KOPT-K1 (cell line): ENCODE measurements around the gene SH3RF3.

ENCODE experiments used
- H3K27ac ChIP-seq: fragments of 200-600 bp; sonication (generic); 2 replicates; pipeline ENCODE4 v1.5.1; 2016; ENCODE audit warnings: antibody characterized with exemption, mild to moderate bottlenecking, low read depth, low read length; ENCODE audit not compliant: poor library complexity, severe bottlenecking
- H3K36me3 ChIP-seq: fragments of 200-600 bp; sonication (generic); 2 replicates; pipeline ENCODE4 v1.5.1; 2017; ENCODE audit warnings: antibody characterized with exemption, mild to moderate bottlenecking, low read length, moderate library complexity; ENCODE audit not compliant: insufficient read depth
- H3K9me3 ChIP-seq: fragments of 200-600 bp; sonication (generic); 2 replicates; pipeline ENCODE4 v1.5.1; 2017; ENCODE audit warnings: antibody characterized with exemption, low read length, mild to moderate bottlenecking; ENCODE audit not compliant: insufficient read depth, poor library complexity, severe bottlenecking

Gene SH3RF3

GRCh38 chr2:109523536-109524361 is 394.7 kb downstream of the SH3RF3 start:
- no peaks in the 10 kb centered on the region for H3K9me3 ChIP-seq

GRCh38 chr2:109525836-109526235 is 396.8 kb downstream of the SH3RF3 start:
- H3K27ac ChIP-seq = no peak overlapping the region
- no peaks in the 10 kb centered on the region for H3K36me3 ChIP-seq
- H3K9me3 ChIP-seq = no peaks in the 10 kb centered on the region

More at GRCh38 chr2:109523536-109524361, 394.7 kb downstream of the SH3RF3 start:
- H3K27ac ChIP-seq = no peak overlapping the region
- no peaks in the 10 kb centered on the region for H3K36me3 ChIP-seq

- H3K9me3 ChIP-seq = no peaks in the 10 kb centered on the region
- H3K27ac ChIP-seq = no peak overlapping the region
- H3K36me3 ChIP-seq = no peaks in the 10 kb centered on the region
Observed at GRCh38 chr2:109526442-109526970, 397.5 kb downstream of the SH3RF3 start.

- no peaks in the 10 kb centered on the region for H3K9me3 ChIP-seq
- no peak overlapping the region for H3K27ac ChIP-seq
- H3K36me3 ChIP-seq = no peaks in the 10 kb centered on the region
Observed at GRCh38 chr2:109527079-109527478, 398.1 kb downstream of the SH3RF3 start.

GRCh38 chr2:109527846-109528705 is 399.1 kb downstream of the SH3RF3 start:
- Histone ChIP-seq H3K27ac (no peak overlapping the region), H3K9me3 (no peaks in the 10 kb centered on the region), H3K36me3 (no peaks in the 10 kb centered on the region)

- Histone ChIP-seq H3K9me3 (no peaks in the 10 kb centered on the region), H3K27ac (no peak overlapping the region), H3K36me3 (no peaks in the 10 kb centered on the region)
Observed at GRCh38 chr2:109528811-109529501, 400.0 kb downstream of the SH3RF3 start.

GRCh38 chr2:109529532-109530449 is 400.8 kb downstream of the SH3RF3 start:
- no peaks in the 10 kb centered on the region for H3K36me3 ChIP-seq
- no peak overlapping the region for H3K27ac ChIP-seq
- no peaks in the 10 kb centered on the region for H3K9me3 ChIP-seq

GRCh38 chr2:109530712-109531111 is 401.7 kb downstream of the SH3RF3 start:
- no peaks in the 10 kb centered on the region for H3K36me3 ChIP-seq
- H3K27ac ChIP-seq = no peak overlapping the region
- H3K9me3 ChIP-seq = no peaks in the 10 kb centered on the region

GRCh38 chr2:109531221-109531620 is 402.2 kb downstream of the SH3RF3 start:
- Histone ChIP-seq H3K9me3 (no peaks in the 10 kb centered on the region), H3K27ac (no peak overlapping the region), H3K36me3 (no peaks in the 10 kb centered on the region)

- Histone ChIP-seq H3K9me3 (no peaks in the 10 kb centered on the region), H3K36me3 (no peaks in the 10 kb centered on the region), H3K27ac (no peak overlapping the region)
Observed at GRCh38 chr2:109531896-109532727, 403.1 kb downstream of the SH3RF3 start.

- Histone ChIP-seq H3K27ac (no peak overlapping the region), H3K36me3 (no peaks in the 10 kb centered on the region), H3K9me3 (no peaks in the 10 kb centered on the region)
Observed at GRCh38 chr2:109532728-109533076, 403.7 kb downstream of the SH3RF3 start.

GRCh38 chr2:109533823-109534222 is 404.8 kb downstream of the SH3RF3 start:
- H3K9me3 ChIP-seq = no peaks in the 10 kb centered on the region
- no peaks in the 10 kb centered on the region for H3K36me3 ChIP-seq
- H3K27ac ChIP-seq = no peak overlapping the region

GRCh38 chr2:109535217-109535946 is 406.4 kb downstream of the SH3RF3 start:
- Histone ChIP-seq H3K36me3 (no peaks in the 10 kb centered on the region), H3K27ac (no peak overlapping the region), H3K9me3 (no peaks in the 10 kb centered on the region)
